HCT116 (cell line): Measurements from ENCODE around the gene VSTM1. TPM values are rescaled to one million over a fixed set of nuclear protein-coding genes. Genes with fewer than 3 reads are reported as not detected.

Experiments used
- ATAC-seq: fragments of 200-7000 bp; cut with Tn5 transposase; 2 replicates; pipeline ENCODE4 v1.9.1; 2020; ENCODE audit warnings: mild to moderate bottlenecking, moderate library complexity
- BruUV-seq: library from RNA; stranded (reverse); fragments of 400-500 nt; replicated peaks from 2 replicates; lab custom pipeline; 2021; lab: Mats Ljungman, UMichigan
- CTCF ChIA-PET: fragments of 300-600 bp; sonication (Branson Sonifier 250); formaldehyde crosslinking; loops from one replicate; lab custom pipeline; 2021; ENCODE audit warnings: antibody characterized with exemption; lab: Charles Lee
- POLR2A ChIA-PET: fragments of 300-600, 350-600 bp; sonication (Branson Sonifier 250); formaldehyde crosslinking; loops from one replicate; lab custom pipeline; 2021; ENCODE audit warnings: antibody characterized with exemption; lab: Charles Lee
- RAD21 ChIA-PET, 2 experiments: fragments of 300-600 bp; sonication (Branson Sonifier 250); formaldehyde crosslinking; loops; one replicate each; lab custom pipeline; 2023; ENCODE audit warnings: low total read pairs in 2 of 2; ENCODE audit not compliant: uncharacterized antibody in 2 of 2, unreplicated experiment in 2 of 2, low non-redundant PET in 1 of 2; lab: Charles Lee
- DNase-seq: peaks from one replicate; pipeline ENCODE4 v3.0.0-alpha.2; 2010; ENCODE audit warnings: low read depth, low spot score
- H2AFZ ChIP-seq: fragments of 200-600 bp; shearing (Covaris generic), sonication (generic); 2 replicates; pipeline ENCODE4 v1.6.1; 2017; ENCODE audit warnings: low read depth, mixed run types, mixed read lengths, antibody characterized with exemption, low read length; ENCODE audit not compliant: poor library complexity, severe bottlenecking
- H3K27ac ChIP-seq: 2 replicates; pipeline ENCODE4 v1.5.1; 2012; ENCODE audit warnings: low read depth, low read length
- H3K27me3 ChIP-seq: fragments of 200-600 bp; sonication (generic); 2 replicates; pipeline ENCODE4 v1.6.1; 2016; ENCODE audit warnings: mixed run types, low read length, mixed read lengths; ENCODE audit not compliant: insufficient read depth
- H3K36me3 ChIP-seq, 2 experiments: fragments of 200-500 bp in 1 of 2; fragments of 200-600 bp in 1 of 2; sonication (Bioruptor generic) in 1 of 2; sonication (generic) in 1 of 2; 2 replicates each; pipeline versions ENCODE4 v1.5.1 to v1.6.1; 2014 to 2016; ENCODE audit warnings: low read length in 2 of 2, inconsistent platforms in 1 of 2, mixed read lengths in 1 of 2, mixed run types in 1 of 2; ENCODE audit not compliant: insufficient read depth in 2 of 2, control insufficient read depth in 1 of 2
- H3K4me1 ChIP-seq, 2 experiments: fragments of 200-600 bp in 1 of 2; sonication (generic) in 1 of 2; 2 replicates each; pipeline versions ENCODE4 v1.5.1 to v1.6.1; 2012 to 2017; ENCODE audit warnings: low read length in 2 of 2, inconsistent platforms in 1 of 2, mild to moderate bottlenecking in 1 of 2, mixed read lengths in 1 of 2, mixed run types in 1 of 2, moderate library complexity in 1 of 2; ENCODE audit not compliant: insufficient read depth in 2 of 2, control insufficient read depth in 1 of 2
- H3K4me2 ChIP-seq: fragments of 200-600 bp; sonication (generic); 2 replicates; pipeline ENCODE4 v1.6.1; 2017; ENCODE audit warnings: mixed run types, low read length, mixed read lengths
- H3K4me3 ChIP-seq, 2 experiments: fragments of 200-600 bp in 1 of 2; sonication (generic) in 1 of 2; replicated peaks in 1 of 2; 2 replicates each; pipeline ENCODE4 v1.5.1; 2011 to 2016; ENCODE audit warnings: low read length in 2 of 2, control low read depth in 1 of 2, low read depth in 1 of 2, mild to moderate bottlenecking in 1 of 2, mixed read lengths in 1 of 2, mixed run types in 1 of 2
- H3K79me2 ChIP-seq: fragments of 200-600 bp; sonication (generic); 2 replicates; pipeline ENCODE4 v1.6.1; 2017; ENCODE audit warnings: mild to moderate bottlenecking, mixed run types, low read length, moderate library complexity, mixed read lengths; ENCODE audit not compliant: insufficient read depth
- H3K9ac ChIP-seq: fragments of 200-600 bp; sonication (generic); 2 replicates; pipeline ENCODE4 v1.6.1; 2016; ENCODE audit warnings: low read length, mixed read lengths
- H3K9me2 ChIP-seq: fragments of 200-600 bp; sonication (generic), shearing (Covaris generic); 2 replicates; pipeline ENCODE4 v1.6.1; 2017; ENCODE audit warnings: mixed run types, mild to moderate bottlenecking, moderate library complexity; ENCODE audit not compliant: insufficient read depth
- H3K9me3 ChIP-seq, 2 experiments: fragments of 200-500 bp in 1 of 2; fragments of 200-600 bp in 1 of 2; sonication (Bioruptor generic) in 1 of 2; sonication (generic) in 1 of 2; 2 replicates each; pipeline ENCODE4 v1.6.1; 2014 to 2017; ENCODE audit warnings: low read length in 2 of 2, mixed read lengths in 2 of 2, inconsistent platforms in 1 of 2, low read depth in 1 of 2, mild to moderate bottlenecking in 1 of 2, mixed run types in 1 of 2, moderate library complexity in 1 of 2; ENCODE audit not compliant: control insufficient read depth in 1 of 2, insufficient read depth in 1 of 2
- H4K20me1 ChIP-seq: fragments of 200-600 bp; sonication (generic), shearing (Covaris generic); 2 replicates; pipeline ENCODE4 v1.6.1; 2017; ENCODE audit warnings: mixed run types, mild to moderate bottlenecking, moderate library complexity; ENCODE audit not compliant: insufficient read depth
- CBX3 ChIP-seq: IDR thresholded peaks from 2 replicates; pipeline ENCODE4 v1.6.1; 2012; ENCODE audit warnings: low read depth
- FOSL1 ChIP-seq: IDR thresholded peaks from 2 replicates; pipeline ENCODE4 v1.6.1; 2012; ENCODE audit warnings: low read depth
- RAD21 ChIP-seq: IDR thresholded peaks from 2 replicates; pipeline ENCODE4 v1.6.1; 2012; ENCODE audit warnings: low read depth, mild to moderate bottlenecking
- SP1 ChIP-seq: IDR thresholded peaks from 2 replicates; pipeline ENCODE4 v1.6.1; 2012; ENCODE audit warnings: low read depth
- intact Hi-C: fragments of 100-400 bp; cut with micrococcal nuclease; formaldehyde crosslinking; loops from 2 replicates; pipeline ENCODE4 v1.10.0; 2022
- total RNA-seq: library from RNA; stranded (reverse); gene quantifications from one replicate; pipeline ENCODE4 v1.2.1, GENCODE V29; 2021; ENCODE audit not compliant: unreplicated experiment
- TF ChIP-seq, protein P1 (sequence below): IDR thresholded peaks from 2 replicates; pipeline ENCODE4 v1.6.1; 2012
- TF ChIP-seq, protein P2 (sequence below): IDR thresholded peaks from 2 replicates; pipeline ENCODE4 v1.6.1; 2012; ENCODE audit warnings: low read depth
- TF ChIP-seq, protein P3 (sequence below), 3 experiments: fragments of 200-600 bp in 1 of 3; sonication (generic) in 1 of 3; IDR thresholded peaks in 2 of 3; conservative IDR thresholded peaks in 1 of 3; 2 replicates each; pipeline ENCODE4 v1.5.1; 2012 to 2017; ENCODE audit warnings: low read depth in 2 of 3, low read length in 2 of 3, antibody characterized with exemption in 1 of 3, borderline replicate concordance in 1 of 3, control low read depth in 1 of 3, mild to moderate bottlenecking in 1 of 3, mixed read lengths in 1 of 3, mixed run types in 1 of 3, moderate library complexity in 1 of 3; ENCODE audit not compliant: insufficient read depth in 1 of 3

Gene VSTM1
- total RNA-seq, 1 experiment from 2014 or later: not detected

DNA sequence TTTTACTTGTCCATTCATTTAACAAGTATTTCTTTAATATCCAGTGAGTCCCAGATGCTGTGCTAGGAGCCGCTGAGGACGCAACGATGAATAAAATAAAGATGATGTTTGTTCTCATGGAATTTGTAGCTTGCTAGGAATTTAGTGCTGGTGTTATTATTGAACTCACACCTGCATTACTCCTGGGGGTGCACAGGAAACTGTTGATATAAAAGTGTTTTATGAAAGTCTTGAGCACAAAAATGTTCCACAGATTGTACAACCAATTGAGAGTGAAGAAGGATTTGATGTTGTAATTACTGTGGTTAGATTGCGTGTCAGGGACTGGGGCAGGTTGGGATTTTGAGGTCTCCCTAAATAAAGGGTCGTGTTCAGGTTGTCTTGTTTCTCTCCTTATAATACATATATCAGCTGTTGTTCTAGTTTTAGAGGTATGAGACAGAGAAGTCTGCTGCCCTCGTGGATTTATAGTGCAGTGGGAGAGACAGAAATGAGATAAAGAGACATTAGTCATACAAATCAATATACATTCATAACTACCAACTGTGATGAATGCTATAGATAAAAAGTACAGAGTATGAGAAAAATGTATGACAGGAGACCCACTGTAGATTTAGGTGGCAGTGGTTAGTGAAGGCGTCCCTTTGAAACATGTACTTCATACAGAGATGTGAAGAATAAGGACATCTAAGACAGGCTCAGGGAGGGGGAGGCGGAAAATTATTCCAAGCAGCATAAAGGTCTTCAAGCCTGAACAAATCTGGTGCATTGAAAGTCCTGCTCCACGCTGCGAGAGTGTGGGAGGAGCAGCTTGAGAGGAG is 61.0 kb downstream of the VSTM1 start:
- Histone ChIP-seq H3K9ac (no peak overlapping the region), H3K9me2 (no peaks in the 10 kb centered on the region), H3K4me3 (no peak overlapping the region), H3K9me3 (no peaks in the 10 kb centered on the region), H3K27ac (no peak overlapping the region), H2AFZ (no peak overlapping the region), H3K27me3 (no peaks in the 10 kb centered on the region), H3K4me2 (no peak overlapping the region), H3K4me1 (peaks cover 0 to 2% of the 10 kb centered on the region in 2 experiments; a peak in 1 of 4 replicates), H3K79me2 (no peaks in the 10 kb centered on the region), H3K36me3 (no peaks in the 10 kb centered on the region), H4K20me1 (no peaks in the 10 kb centered on the region)
- DNase-seq (no peak), ATAC-seq (no peak)
- no peak for TF ChIP-seq RAD21
- TF ChIP-seq FOSL1: no peak
- TF ChIP-seq, protein P1, sequence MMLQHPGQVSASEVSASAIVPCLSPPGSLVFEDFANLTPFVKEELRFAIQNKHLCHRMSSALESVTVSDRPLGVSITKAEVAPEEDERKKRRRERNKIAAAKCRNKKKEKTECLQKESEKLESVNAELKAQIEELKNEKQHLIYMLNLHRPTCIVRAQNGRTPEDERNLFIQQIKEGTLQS: no peak
- TF ChIP-seq, protein P2, sequence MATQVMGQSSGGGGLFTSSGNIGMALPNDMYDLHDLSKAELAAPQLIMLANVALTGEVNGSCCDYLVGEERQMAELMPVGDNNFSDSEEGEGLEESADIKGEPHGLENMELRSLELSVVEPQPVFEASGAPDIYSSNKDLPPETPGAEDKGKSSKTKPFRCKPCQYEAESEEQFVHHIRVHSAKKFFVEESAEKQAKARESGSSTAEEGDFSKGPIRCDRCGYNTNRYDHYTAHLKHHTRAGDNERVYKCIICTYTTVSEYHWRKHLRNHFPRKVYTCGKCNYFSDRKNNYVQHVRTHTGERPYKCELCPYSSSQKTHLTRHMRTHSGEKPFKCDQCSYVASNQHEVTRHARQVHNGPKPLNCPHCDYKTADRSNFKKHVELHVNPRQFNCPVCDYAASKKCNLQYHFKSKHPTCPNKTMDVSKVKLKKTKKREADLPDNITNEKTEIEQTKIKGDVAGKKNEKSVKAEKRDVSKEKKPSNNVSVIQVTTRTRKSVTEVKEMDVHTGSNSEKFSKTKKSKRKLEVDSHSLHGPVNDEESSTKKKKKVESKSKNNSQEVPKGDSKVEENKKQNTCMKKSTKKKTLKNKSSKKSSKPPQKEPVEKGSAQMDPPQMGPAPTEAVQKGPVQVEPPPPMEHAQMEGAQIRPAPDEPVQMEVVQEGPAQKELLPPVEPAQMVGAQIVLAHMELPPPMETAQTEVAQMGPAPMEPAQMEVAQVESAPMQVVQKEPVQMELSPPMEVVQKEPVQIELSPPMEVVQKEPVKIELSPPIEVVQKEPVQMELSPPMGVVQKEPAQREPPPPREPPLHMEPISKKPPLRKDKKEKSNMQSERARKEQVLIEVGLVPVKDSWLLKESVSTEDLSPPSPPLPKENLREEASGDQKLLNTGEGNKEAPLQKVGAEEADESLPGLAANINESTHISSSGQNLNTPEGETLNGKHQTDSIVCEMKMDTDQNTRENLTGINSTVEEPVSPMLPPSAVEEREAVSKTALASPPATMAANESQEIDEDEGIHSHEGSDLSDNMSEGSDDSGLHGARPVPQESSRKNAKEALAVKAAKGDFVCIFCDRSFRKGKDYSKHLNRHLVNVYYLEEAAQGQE: no peak
- no peak for TF ChIP-seq SP1
- TF ChIP-seq, protein P3, sequence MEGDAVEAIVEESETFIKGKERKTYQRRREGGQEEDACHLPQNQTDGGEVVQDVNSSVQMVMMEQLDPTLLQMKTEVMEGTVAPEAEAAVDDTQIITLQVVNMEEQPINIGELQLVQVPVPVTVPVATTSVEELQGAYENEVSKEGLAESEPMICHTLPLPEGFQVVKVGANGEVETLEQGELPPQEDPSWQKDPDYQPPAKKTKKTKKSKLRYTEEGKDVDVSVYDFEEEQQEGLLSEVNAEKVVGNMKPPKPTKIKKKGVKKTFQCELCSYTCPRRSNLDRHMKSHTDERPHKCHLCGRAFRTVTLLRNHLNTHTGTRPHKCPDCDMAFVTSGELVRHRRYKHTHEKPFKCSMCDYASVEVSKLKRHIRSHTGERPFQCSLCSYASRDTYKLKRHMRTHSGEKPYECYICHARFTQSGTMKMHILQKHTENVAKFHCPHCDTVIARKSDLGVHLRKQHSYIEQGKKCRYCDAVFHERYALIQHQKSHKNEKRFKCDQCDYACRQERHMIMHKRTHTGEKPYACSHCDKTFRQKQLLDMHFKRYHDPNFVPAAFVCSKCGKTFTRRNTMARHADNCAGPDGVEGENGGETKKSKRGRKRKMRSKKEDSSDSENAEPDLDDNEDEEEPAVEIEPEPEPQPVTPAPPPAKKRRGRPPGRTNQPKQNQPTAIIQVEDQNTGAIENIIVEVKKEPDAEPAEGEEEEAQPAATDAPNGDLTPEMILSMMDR (IDR thresholded peaks at IDR 0.05 in 2 of 3, conservative IDR thresholded peaks at IDR 0.05 in 1 of 3; ENCODE audit: borderline replicate concordance in 1 of 3, insufficient read depth in 1 of 3, low read depth in 2 of 3, low read length in 2 of 3): no peak
- TF ChIP-seq CBX3: no peak
- BruUV-seq: no TSS peak
- RAD21 ChIA-PET: no interaction called here
- POLR2A ChIA-PET: no interaction called here
- CTCF ChIA-PET: interaction anchor here (1.2 kb wide), 1 partner anchor 27 kb away, joined by 3 read pairs; no protein-coding TSS in a partner anchor
- intact Hi-C loops: no loop called here
